Lower leg skin (tissue), 4 donors: ENCODE measurements around the gene LPCAT3. TPM values are rescaled to one million over a fixed set of nuclear protein-coding genes. Genes with fewer than 3 reads are reported as not detected.

ENCODE experiments used
- DNase-seq, 2 donors: peaks; one replicate each; pipeline ENCODE4 v3.0.0-alpha.2; 2019; ENCODE audit warnings: low spot score in 2 of 2
- H3K4me3 ChIP-seq: fragments of 200-600 bp; sonication (generic); 2 replicates; pipeline ENCODE4 v1.5.1; 2017; ENCODE audit warnings: mild to moderate bottlenecking, low read depth; ENCODE audit not compliant: poor library complexity, severe bottlenecking
- POLR2A ChIP-seq, 2 donors: fragments of 450-650 bp; IDR thresholded peaks; one replicate each; pipeline ENCODE4 v1.6.1; 2016 to 2017; ENCODE audit warnings: antibody characterized with exemption in 2 of 2, mild to moderate bottlenecking in 1 of 2, moderate library complexity in 1 of 2
- WGBS, 2 donors: methylation state at CpG; one replicate each; pipeline ENCODE4 v1.1.5; 2018; 5-methylcytosine and 5-hydroxymethylcytosine counted together
- intact Hi-C: fragments of 100-400 bp; cut with DNase I; formaldehyde crosslinking; loops from one replicate; pipeline ENCODE4 v1.15.0; 2023; ENCODE audit warnings: low total_unique reads
- total RNA-seq, 4 donors: library from RNA; depleted of rRNA; stranded (reverse); fragments of >200 nt; gene quantifications; one replicate each; pipeline ENCODE4 v1.1.0, GENCODE V29; 2016
- TF ChIP-seq, protein P1 (sequence below), 3 donors: fragments of 450-650 bp; IDR thresholded peaks; one replicate each; pipeline ENCODE4 v1.5.1; 2016; ENCODE audit warnings: antibody characterized with exemption in 3 of 3, mild to moderate bottlenecking in 3 of 3, moderate library complexity in 2 of 3

LPCAT3 gene
- total RNA-seq, 4 donors from 2014 or later: 29.6 to 51.2 (median 48.4) TPM

DNA sequence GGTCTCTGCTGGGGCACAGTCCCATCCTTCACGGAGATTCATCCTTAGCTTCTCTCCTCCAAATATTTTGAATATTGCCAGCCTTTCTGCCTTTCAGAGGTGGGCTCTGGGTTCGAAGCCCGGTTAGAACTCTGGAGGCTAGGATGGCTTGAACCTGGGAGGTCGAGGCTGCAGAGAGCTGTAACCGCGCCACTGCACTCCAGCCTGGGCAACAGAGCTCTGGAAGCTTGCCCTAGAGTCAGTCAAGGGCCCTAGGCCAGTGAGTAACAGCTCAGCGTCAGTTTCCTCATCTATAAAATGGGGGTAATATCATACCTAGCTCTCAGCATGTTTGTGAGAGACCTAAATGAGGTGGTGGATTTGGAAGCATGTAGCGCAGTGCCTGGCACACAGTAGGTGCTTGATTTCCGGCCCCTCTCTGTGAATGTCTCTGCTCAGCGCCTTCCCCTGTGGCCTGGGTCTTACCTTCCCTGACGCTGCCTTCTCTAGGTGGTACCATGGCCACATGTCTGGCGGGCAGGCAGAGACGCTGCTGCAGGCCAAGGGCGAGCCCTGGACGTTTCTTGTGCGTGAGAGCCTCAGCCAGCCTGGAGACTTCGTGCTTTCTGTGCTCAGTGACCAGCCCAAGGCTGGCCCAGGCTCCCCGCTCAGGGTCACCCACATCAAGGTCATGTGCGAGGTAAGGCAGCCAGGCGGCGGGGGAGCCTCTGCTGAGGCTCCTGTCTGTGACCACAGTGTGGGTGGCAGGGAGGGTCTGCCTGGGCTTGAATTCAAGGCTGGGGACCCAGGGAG is 63.8 kb downstream of the LPCAT3 start:
- TF ChIP-seq, protein P1, sequence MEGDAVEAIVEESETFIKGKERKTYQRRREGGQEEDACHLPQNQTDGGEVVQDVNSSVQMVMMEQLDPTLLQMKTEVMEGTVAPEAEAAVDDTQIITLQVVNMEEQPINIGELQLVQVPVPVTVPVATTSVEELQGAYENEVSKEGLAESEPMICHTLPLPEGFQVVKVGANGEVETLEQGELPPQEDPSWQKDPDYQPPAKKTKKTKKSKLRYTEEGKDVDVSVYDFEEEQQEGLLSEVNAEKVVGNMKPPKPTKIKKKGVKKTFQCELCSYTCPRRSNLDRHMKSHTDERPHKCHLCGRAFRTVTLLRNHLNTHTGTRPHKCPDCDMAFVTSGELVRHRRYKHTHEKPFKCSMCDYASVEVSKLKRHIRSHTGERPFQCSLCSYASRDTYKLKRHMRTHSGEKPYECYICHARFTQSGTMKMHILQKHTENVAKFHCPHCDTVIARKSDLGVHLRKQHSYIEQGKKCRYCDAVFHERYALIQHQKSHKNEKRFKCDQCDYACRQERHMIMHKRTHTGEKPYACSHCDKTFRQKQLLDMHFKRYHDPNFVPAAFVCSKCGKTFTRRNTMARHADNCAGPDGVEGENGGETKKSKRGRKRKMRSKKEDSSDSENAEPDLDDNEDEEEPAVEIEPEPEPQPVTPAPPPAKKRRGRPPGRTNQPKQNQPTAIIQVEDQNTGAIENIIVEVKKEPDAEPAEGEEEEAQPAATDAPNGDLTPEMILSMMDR (IDR thresholded peaks at IDR 0.05): no peak
- no peak for TF ChIP-seq POLR2A (IDR thresholded peaks at IDR 0.05)
- DNase-seq: no peak
- 88 to 91% methylated on average over 18 to 21 of the region's 21 CpGs for WGBS, 2 donors
- H3K4me3 ChIP-seq: no peak overlapping the region
- intact Hi-C loops: loop anchor here (10.0 kb wide), 1 partner anchor 140 kb away; the partner anchor contains the start of gene C1R

DNA sequence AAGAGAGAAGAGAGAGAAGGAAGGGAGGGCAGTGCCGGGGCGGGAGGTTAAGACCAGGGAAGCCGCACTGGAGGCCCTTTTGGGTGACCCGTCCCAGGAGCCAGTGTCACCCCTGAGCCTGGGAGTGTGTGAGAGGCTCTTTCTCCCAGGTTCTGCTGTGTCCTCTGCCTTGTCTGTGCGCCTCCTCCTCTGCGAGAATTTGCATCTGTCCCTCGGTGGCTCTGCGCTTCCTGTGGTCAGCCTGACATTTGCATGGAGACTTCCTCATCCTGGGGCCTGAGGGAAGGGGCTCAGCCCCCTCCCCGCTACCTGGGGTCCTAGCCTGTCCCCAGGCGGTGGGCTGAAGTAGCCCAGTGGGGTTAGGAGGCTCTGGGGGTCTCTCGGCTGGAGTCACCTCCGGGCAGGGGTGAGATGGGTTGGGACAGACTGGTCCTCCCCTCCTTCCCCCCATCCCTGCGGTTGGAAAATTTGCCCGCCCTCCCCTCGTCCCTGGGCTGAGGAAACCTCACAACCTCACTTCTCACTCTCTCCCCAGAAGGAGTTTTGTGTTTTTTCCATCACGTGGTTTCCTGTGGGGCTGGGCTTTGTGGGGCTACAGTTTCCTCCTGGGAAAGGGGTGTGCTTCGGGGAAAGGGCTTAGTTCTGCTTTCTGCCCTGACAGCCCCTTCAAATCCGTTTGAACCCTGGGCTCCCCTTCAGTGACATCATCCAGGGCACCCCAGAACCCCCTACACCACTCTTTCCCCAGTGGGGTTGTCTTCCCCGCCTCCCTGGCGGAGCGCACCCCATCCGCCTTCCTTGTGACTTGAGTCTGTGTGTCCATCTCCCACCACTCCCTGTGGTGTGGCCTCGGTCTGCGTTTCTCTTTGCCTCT is 64.6 kb downstream of the LPCAT3 start:
- TF ChIP-seq POLR2A (IDR thresholded peaks at IDR 0.05): no peak
- TF ChIP-seq, protein P1 (IDR thresholded peaks at IDR 0.05): no peak
- no peak overlapping the region for H3K4me3 ChIP-seq
- WGBS, 2 donors: 59% methylated on average over 24 of the region's 24 CpGs
- intact Hi-C loops: loop anchor here (10.0 kb wide), 1 partner anchor 141 kb away; the partner anchor contains the start of gene C1R
- DNase-seq: no peak

DNA sequence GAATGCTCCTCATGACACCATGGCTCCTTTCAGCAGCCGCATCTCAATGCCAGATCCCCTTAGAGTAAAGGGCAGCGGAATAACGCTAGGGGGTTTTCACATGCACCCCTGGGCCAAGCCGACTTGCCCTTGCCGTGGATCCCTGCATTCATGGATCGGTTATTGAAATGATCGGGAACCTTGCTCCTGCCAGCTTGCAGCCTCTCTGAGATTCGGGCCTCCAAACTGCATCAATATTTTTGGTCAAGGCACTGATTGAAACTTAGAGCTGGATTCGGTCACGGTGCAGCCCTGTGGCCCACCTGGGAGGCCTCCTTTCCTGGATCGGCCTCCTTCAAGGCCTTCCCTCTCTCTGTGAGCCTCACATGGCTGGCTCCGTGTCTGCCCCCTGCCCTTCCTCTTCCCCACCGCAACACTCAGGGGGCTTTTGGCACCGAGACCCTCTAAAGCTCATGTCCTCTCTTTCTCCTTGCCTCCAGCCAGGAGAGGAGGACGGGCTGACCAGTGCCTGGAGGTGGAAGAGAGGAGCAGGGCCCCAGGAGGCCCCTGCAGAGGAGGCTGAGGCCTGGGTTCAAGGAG is 65.3 kb downstream of the LPCAT3 start:
- intact Hi-C loops: loop anchor here (10.0 kb wide), 1 partner anchor 142 kb away; the partner anchor contains the start of gene C1R
- no peak for DNase-seq
- H3K4me3 ChIP-seq: no peak overlapping the region
- 72 to 80% methylated on average over 15 of the region's 15 CpGs for WGBS, 2 donors
- TF ChIP-seq, protein P1 (IDR thresholded peaks at IDR 0.05): no peak
- TF ChIP-seq POLR2A (IDR thresholded peaks at IDR 0.05): no peak

GRCh38 chr12:6952121-6952862 is 66.0 kb downstream of the LPCAT3 start:
- no peak for DNase-seq
- intact Hi-C loops: loop anchor here (10.0 kb wide), 1 partner anchor 143 kb away; the partner anchor contains the start of gene C1R
- TF ChIP-seq, protein P1 (IDR thresholded peaks at IDR 0.05): no peak
- TF ChIP-seq POLR2A (IDR thresholded peaks at IDR 0.05): no peak
- H3K4me3 ChIP-seq: peak overlapping the region; percentile 12
- WGBS, 2 donors: 70 to 81% methylated on average over 22 of the region's 22 CpGs

- intact Hi-C loops: loop anchor here (10.0 kb wide), 1 partner anchor 143 kb away; the partner anchor contains the start of gene C1R
- no peak for DNase-seq
- TF ChIP-seq POLR2A (IDR thresholded peaks at IDR 0.05): no peak
- TF ChIP-seq, protein P1 (IDR thresholded peaks at IDR 0.05): no peak
- H3K4me3 ChIP-seq: peak overlapping the region; percentile 12
- WGBS, 2 donors: 79 to 83% methylated on average over 18 to 20 of the region's 20 CpGs
Observed at GRCh38 chr12:6951551-6952120, 66.6 kb downstream of the LPCAT3 start.
